ENCODE data around the gene LPAR1. TPM values are rescaled to one million over a fixed set of nuclear protein-coding genes. Genes with fewer than 3 reads are reported as not detected.

Gene LPAR1
- total RNA-seq, 1 donor from 2014 or later, result not detected

DNA sequence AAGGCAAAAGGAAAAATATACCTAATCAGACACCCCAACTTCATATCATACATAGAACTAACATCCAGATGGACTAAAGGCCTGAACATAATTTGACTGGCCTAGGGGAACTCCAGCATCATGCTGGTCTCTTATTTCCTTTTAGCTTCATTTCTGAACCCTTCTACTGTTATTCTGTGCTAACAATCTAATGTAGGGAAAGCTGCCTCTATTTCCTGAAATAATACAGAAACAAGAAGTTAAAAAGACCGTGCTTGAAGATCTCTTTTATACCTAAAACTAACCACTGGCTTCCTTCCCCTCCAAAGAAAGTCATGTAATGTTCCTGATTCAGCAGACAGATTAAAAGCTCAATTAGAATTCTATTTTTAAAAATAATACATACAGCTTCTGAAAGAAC, 36.7 kb downstream of the LPAR1 start:
- intact Hi-C loops (cut with micrococcal nuclease), result no loop called here

DNA sequence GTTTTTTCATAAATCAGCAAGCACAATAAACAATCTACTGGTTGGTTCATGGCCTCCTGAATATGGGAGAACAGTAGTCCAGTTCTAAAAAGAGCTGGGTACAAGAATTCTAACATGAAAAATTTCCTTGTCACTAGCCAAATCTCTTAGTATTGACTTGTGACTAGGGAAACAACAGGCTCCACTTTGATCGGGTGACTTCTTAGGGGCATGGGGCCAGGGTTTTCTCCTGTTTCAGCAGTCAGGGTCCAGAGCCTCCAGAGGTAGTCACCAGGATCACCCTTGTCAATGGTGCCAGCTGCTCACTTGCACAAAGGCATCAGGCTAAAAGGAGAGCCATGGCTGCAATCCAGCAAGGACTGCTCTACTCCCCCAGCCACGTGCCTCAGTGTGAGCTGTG, 38.1 kb downstream of the LPAR1 start:
- intact Hi-C loops (cut with micrococcal nuclease), result no loop called here

DNA sequence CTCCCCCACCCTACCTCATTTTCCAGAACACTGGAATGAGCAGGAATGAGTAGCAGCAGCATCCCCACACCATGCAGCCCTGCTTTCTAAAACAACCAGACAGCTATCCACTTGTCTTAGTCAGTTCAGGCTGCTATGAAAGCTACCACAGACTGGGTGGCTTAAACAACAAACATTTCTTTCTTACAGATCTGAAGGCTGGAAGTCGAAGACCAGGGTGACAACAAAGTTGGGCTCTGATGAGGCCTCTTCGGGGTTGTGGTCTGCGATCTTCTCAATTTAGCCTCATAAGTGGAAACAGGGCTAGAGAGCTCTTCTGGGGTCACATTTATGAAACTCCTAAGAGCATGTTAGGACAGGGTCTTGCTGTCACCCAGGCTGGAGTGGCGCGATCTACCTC, 38.9 kb downstream of the LPAR1 start:
- intact Hi-C loops (cut with micrococcal nuclease), result no loop called here

DNA sequence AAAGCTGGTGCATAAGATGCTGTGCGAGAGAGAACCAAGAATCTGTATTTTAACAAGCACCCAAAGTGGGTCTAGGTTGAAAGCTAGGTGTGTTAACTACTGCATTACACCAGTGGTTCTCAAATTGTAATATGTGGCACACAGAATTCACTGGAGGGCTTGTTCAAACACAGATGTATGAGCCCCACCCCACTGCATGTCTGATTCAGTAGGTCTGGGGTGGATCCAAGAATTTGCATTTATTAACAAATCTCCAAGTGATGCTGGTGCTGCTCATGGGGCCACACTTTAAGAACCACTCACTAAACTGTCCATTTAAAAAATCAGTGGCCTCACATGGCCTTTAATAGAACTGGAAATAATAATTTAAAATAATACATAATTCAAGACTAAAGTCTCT, 40.4 kb downstream of the LPAR1 start:
- intact Hi-C loops (cut with micrococcal nuclease), result no loop called here

DNA sequence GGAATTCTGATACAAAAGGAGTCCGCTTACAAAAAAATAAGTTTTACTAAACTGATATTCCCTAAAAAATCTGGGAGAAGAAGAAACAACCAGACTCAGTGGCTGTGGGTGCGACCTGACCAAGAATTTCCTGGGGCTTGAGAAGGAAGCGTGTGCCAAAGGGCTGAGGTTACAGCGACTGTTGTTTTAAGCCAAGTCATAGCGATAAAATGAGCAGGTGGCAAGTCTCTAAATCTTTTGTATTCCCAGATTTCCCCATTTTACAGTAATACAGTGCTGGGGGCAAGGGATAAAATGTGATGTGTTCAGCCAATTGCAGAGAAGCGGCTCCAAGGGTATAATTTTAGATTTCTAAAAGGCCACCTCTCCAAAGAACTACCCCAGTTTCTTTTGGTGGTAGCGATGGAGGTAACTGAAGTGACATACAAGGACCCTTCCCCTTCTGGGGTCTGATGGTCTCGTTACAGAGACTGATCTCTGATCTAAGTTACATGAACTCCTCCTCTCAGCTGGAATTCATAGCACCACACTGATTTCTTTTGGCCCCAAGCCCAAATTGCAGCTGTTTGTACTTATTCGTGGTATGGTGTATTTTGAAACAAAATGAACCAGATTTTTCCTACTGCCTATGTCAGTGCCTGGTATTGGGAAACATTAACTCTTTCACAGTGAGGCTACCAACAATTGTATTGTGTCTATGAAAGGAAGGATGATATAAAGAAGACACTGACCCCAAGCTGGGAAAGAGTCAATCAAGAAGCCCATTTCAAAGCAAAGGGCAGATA, 41.6 kb downstream of the LPAR1 start:
- intact Hi-C loops (cut with micrococcal nuclease), result no loop called here

DNA sequence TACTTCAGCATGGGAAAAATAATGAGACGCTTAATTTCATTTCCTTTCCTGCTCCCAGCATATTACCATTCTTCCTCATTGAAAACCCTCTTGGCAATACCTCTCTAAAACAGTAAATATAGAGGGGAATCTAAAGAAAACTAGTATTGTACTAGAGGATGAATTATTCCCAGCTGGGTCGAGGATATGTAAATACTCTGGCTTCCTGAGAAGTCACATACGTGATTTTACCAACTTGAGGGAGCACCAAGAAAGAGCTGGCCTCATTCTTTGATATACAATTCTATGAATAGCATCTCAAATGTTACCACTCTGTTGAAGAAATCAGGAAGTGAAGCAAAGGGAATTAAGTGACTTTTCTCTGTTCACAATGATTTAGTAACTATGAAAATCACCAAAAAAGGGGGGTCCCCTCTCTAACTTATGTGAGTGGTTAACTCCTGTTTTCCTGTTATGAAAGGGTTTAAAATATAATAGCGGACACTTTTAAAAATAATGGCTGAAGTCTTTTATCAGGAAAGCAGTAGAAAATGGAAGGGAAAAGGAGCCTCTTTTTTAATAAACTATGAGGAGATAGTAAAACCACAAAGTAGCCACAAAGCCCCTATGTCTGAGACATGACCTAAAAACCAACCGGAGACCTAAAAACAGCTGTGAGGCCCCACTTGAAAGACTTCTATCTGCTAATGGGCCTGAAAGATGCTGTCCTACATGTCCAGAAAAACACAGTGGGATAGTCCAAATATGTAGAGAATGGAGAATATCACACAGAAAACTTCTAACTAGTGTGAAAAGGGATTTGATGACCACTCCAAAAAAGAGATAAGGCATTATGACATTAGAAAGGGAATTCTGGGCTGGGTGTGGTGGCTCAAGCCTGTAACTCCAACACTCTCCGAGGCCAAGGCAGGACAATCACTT, 42.6 kb downstream of the LPAR1 start:
- intact Hi-C loops (cut with micrococcal nuclease), result no loop called here

DNA sequence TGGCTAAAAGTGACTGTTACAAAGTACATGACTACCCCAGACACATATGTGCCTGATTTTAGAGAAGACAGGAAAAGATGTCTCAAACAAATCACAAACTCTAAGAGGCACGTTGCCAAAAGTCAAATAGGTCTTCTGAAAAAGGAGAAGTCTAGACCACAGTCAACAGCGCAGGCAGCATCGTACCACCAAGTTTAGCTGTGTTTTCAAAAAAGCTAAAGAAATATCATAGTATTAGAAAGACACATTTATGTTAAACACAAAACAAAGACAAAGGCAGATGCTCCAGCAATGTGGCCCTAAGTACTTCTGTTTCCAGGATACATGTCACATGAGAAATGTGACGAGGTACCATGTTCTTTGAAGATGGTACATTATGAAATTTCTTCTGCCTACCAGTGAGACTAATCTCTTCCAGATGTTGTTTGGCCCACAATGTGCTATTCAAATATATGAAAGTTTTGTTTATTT, 43.5 kb downstream of the LPAR1 start:
- intact Hi-C loops (cut with micrococcal nuclease), result no loop called here

DNA sequence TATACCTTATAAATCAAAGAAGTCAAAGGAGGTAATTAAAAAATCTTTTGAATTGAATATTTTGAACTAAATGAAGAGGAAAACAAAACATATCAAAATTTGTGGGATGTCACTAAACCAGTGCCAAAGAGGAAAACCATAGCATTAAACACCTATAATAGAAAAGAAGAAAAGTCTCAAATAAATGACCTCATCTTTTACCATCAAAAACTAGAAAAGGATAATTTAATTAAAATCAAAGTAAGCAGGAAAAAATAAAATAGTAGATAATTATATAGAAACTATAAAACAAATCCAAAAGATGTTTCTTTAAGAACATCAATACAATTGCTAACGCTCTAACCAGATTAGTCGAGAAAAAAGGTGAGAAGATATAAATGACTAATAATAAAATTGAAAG, 47.8 kb downstream of the LPAR1 start:
- intact Hi-C loops (cut with micrococcal nuclease), result no loop called here

DNA sequence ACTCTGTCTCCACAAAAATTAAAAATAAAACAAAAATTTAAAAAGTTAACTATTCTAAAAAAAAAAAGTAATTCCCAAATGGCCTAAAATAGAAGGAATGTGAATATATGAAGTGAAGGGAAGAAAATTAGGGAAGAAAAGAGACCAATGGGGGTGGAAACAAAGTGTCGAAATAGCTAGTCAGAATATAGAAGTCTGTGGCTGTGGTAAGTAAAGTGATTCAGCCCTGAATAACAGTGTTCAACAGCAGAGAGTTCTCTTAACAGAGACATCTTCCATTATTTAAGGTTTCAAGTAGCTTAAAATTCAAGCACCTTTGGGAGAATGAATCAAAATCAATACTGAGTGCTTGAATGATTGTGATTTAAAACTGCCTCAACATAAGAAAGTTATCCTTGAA, 51.7 kb downstream of the LPAR1 start:
- intact Hi-C loops (cut with micrococcal nuclease), result no loop called here

DNA sequence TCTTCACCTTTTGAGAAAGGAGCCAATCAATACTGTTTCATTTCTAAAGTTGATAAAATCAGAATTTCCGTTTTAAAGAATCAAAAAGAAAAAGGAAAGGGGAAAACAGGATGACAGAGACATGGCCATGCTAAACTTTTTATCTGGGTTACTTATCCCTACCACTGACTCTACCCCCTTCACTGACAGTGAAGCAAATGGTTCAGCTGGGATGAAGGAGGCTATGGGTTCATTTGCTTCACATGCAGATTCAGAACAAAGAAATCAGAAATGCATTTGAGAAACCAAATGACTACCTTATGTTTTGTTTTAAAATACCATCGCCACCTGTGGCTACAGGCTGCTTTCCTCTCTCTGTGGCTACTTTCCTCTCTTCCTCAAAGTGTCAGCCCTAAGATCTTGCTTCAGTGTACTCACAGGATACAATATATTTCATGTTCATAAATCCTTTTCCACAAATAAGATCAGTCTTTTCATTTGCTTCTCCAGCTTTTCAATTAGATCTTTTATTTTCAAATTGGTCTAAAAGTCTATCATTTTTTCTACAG, 53.3 kb downstream of the LPAR1 start:
- intact Hi-C loops (cut with micrococcal nuclease), result no loop called here

DNA sequence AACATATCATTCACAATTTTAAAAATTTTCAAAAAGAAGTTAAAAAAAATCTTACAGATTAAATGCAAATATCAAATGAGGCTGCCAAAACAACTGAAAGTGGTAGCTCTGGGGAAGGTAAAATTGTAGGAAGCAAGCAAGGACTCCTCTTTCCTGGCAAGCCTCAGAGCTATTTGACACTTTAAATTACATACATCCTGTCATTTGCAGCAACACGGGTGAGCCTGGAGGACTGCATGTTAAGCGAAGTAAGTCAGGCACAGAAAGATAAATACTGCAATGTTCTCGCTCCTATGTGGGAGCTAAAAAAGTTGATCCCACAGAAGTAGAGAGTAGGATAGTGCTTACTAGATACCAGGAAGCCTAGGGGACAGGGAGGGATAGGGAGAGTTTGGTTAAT, 58.0 kb downstream of the LPAR1 start:
- intact Hi-C loops (cut with micrococcal nuclease), result no loop called here

DNA sequence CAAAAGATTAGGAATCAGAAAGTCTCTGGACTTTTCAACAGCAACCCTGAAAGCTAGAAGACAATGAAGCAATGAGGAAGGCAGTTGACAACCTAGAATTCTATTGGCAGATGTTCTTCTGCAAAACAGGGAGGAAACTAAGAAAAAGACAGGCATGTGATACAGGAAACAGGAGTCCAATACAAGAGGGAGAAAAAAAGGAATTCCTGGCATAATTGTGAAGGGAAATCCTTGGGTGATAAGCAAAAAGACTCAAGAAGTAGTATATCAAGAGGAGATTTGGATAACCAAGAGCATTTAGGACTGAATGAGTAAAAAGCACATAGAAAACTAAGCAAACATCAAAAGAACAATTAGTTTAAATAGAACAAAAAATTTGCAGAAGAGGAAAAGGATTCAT, 58.6 kb downstream of the LPAR1 start:
- intact Hi-C loops (cut with micrococcal nuclease), result no loop called here

DNA sequence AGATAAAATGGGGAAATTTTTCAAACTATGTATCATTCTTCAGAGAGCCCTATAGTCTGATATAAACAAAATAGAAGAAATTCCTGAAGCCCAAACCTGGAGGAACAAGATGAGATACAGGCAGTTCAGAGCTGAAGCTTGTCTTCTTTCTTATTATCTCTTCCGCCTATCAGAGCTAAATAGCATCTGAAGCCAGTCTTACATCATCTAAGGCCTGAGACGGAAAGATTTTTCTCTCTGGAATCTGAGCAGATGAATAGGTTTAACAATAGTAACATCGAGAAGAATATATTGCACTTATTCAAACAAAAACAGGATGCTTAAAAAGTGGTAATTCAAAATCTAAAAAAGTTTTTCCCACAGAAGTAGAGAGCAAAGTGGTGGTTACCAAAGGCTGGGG, 59.8 kb downstream of the LPAR1 start:
- intact Hi-C loops (cut with micrococcal nuclease), result no loop called here

DNA sequence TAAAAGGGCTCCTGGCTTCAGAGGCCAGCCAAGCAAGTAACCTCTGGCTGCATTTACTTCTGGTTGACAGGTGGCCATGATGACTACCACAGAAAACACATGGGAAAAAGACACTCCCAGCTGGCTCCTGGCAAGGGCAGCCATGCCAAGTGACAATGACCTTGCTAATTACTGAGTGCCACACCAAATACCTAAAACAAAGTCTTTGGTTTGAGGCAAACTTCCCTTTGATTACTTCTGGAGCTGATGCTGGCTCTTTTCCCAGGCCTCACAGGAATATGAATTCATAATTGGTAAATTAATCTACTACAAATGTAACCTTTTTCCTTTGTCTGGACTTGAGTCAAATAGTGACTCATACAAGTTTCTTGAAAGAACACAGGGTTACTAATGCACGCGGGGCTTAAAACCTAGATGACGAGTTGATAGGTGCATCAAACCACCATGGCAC, 61.0 kb downstream of the LPAR1 start:
- intact Hi-C loops (cut with micrococcal nuclease), result no loop called here

DNA sequence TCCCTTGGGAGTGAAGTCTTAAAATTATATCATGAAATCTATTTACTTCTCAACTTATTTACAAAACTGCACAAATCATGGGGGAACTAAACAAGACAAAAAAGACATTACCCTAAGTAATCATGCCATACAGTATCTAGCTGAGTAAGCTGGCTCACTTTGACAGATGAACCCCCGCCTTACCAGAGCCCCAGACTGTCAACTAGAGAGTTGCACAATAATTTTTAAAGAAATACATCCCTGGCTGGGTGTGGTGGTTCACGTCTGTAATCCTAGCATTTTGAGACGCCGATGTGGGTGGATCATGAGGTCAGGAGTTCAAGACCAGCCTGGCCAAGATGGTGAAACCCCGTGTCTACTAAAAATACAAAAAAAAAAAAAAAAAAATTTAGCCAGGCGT, 62.3 kb downstream of the LPAR1 start:
- intact Hi-C loops (cut with micrococcal nuclease), result no loop called here

DNA sequence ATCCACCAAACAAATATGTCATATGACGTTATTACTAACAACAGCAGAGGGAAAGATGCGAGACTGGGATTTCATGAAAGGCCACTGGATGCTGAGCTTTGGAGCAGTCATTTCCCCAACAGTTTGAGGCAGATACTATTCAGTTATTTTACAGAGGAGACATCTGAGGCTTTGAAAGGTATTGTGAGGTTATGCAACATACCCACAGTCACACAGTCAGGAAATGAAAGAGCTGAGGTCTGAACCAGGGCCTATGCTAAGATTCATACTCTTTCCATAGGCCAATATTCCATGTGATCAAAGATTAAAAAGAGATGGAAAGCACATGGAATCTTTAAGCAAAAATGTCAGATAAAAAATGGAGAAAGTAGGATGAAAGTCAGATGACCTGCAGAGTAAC, 63.0 kb downstream of the LPAR1 start:
- intact Hi-C loops (cut with micrococcal nuclease), result no loop called here

DNA sequence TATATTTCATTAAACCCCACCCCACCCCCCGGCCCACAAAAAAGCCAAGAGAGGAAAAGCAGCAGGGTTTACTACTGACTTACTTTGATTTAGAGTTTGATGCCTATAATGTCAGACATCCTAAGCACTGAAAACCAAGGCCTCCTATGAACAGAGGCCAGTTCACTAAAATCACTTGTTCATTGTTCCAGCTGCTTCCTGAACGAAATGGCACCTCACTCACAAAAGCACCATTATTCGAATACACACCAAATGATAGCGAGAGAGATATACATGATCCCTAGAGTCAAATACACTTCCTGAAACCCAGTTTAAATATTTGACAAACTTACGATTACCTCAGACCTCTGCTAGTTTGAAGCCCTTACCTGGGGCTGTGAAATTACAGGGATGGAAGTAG, 66.6 kb downstream of the LPAR1 start:
- intact Hi-C loops (cut with micrococcal nuclease), result no loop called here

DNA sequence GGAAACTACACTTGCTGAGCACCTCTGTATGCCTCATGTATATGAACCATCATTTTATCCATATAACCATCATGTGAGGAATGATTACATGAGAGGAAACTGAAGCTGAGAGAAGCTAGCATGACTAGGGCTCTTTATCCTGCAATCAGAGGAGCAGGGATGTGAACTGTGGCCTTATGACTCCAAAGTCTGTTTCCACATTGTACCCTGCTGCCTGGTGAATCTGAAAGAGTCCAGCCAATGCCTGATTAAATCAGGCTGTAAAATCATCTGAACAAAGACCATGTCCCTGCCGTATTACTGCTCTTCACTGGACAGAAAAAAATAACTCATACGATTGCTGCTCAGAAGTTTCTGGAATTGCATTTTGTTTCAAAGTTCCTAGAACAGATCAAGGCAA, 67.0 kb downstream of the LPAR1 start:
- intact Hi-C loops (cut with micrococcal nuclease), result no loop called here

DNA sequence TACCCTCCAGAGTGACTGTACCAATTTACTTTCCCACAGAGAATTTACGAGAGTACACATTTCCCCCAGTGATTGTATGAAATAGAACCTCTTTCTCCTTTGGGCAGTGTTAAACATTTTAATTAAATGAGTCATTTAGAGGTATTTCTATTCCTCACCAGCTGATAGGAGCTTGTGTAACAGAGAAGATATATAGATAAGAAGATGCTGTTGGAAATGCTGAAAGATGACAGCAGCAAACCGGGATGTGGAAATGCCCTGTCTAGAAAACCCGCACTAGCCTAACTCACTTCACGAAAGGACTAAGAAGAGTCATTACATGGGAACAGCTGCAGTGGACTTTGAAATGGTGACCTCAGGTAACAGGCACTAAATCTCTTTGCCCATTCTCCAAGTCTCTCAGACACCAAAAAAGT, 68.3 kb downstream of the LPAR1 start:
- intact Hi-C loops (cut with micrococcal nuclease), result no loop called here

DNA sequence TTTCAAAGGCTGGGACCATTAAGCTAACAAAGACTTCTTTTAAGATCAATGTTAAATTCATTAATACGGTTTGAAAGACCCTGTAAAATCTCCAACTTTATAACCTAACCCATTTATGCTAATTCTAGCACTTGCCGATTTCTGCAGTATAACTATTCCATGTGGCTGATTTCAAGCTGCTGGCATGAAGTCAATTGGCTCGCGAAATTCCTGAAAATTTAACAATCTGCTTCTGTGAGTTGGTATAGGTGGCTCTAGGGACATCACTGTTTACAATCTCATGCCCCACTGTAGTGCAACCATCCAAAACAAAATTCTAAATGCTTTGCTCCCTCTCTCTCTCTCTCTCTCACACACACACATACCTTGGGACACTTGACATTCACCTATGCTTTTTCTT, 70.2 kb downstream of the LPAR1 start:
- intact Hi-C loops (cut with micrococcal nuclease), result no loop called here

DNA sequence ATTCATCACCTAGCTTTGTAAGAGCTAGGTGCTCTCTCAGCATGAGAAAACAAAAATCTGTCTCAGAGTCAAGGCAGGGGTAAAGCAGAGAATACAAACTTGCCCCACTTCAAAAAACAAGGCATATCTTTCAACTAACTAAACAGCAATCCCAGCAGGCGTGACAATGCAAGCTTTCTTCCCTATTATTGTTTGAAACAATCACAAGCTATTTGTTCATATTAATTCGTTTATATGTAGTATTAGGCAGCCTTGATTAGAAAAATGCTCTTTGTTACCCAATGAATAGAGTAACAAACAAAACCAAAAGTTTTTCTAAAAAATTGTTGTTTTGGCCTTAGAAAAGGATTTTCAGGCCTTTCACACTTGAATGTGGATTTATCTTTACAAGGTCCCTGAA, 71.1 kb downstream of the LPAR1 start:
- intact Hi-C loops (cut with micrococcal nuclease), result no loop called here

DNA sequence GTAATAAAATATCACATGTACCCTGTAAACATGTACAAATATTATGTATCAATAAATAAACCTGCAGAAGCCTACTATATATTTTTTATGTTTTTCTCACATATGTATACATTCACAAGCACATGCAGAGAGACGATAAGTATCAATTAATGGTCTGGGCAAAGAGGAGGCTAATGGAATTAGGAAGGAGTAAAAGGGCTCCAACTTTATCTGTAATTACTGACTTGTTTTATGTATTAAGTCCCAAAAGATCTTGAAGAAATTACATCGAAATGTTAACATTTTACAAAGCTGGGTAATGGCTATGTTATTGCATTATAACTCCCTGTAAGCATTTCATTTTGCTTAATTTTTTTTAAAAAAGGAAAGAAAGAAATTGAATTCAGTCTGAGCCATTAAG, 78.0 kb downstream of the LPAR1 start:
- intact Hi-C loops (cut with micrococcal nuclease), result no loop called here
